HG02623 (cell line): ENCODE measurements around the gene SNX33.
"Not testable (repeated sequence)": the region's sequence is repeated elsewhere in the genome, so short reads cannot be mapped to it uniquely, and the experiment has no call there.

ENCODE experiments used
- ATAC-seq: cut with Tn5 transposase; IDR thresholded peaks from one replicate; pipeline ENCODE4 v1.9.1; 2021; ENCODE audit warnings: moderate library complexity; ENCODE audit not compliant: unreplicated experiment

The SNX33 gene

DNA sequence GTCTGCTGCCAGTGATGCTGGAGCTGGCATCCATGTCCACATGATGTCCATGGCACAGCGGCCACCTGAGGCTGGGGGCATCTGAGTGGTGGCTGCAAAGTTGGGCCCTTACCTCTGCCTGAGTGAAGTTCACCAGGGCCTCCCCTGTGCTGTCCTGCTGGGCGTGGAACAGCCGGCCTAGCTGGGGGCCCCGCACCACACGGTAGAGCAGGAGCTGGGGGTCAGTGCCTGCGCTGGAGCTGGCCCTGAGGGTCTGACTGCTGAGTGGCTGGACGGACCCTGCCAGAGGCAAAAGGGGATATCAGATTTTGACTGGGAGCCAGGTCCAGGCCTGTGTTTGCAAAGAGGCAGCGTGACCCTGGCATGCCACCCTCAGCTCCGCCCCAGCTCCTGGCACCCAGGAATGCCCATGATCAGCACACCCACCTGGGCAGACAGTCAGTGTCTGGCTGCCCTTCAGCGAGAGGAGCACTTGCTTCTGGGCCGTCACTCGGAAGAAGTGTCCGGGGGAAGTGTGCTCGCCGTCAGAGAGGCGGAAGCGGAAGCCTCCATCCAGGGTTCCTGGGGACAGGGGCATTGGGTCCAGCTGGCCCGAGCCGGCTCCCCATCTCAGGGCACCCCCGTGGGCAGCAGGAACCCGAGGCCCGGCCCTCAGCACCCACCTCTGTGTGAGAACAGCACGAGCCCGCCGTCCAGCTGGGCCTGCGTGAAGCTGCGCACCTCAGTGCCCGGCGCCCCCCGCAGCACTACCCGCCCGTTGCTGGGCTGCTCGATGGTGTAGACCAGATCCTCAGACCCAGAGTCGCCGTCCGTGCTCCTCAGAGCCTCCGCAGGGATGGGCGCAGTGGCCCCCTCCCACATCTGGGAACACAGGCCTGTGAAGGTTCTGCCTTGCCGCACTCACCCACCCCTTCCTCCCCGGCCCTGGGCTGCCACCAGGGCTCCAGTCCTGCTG lies 34.7 kb downstream of the SNX33 start:
- ATAC-seq: no peak

DNA sequence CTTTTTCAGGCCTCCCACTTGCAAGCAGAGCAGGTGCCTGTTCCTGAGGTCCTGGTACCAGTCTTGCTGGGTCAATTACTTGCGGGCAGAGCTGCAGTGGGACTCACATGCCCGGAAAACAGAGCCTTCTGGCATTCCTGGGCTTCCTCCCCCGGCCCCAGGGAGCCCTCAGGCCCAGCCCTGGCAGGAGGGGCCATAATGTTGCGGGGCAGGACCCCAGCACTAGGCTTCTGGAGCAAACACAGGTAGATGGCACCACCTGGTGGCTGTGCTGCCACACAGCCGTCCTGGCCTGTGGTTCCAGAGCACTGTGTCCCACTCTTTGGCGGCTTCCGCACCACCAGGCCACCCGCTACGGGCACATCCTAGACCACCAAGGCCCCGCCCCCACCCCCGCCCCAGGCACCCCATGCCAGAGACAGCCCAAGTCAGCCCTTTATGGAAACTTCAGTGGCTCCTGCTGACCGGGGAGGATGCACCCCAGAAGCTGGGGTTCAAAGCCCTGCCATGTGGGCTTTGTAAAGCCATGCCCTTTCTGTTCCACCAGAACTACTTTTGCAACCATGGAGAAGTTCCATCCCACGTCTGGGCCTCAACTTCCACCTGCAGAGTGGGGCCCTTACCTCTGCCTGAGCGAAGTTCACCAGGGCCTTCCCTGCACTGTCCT lies 36.1 kb downstream of the SNX33 start:
- ATAC-seq: not testable (repeated sequence)

DNA sequence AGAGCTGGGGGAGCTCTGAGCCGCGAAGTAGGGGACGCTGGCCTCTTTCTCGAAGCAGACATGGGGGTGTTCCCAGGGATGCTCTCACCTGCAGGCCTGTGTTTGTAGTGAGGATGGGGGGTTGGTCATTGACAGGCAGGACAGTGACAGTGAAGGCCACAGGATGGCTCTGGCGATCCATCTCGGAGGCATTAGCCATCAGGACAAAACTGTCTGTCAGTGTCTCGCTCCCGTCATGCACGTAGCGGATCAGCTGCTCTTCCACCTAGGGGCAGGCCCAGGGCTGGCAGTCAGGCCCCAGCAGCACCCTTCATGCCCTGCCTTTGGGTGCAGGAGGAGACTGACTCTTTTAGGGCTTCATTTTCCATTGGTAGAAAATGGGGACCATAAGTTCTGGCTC lies 36.9 kb downstream of the SNX33 start:
- ATAC-seq: no peak

DNA sequence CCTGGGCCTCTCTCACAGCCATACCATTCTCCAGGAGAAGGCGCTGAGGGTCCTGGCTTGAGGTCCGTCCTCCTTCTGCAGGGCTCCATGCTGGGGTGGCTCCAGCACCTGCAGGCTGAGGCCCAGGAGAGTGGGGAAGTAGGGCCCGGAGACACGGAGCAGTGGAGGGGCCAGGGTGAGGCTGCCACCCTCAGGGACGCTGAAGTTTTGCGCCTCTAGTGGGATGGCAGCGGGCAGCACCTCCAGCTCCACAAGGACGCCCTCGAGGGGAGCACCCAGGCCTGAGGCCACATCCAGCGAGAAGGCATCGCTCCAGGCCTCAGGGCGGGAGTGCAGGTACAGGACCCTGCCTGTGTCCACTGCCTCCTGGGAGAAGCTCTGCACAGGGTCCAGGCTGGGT lies 37.5 kb downstream of the SNX33 start:
- ATAC-seq: no peak

DNA sequence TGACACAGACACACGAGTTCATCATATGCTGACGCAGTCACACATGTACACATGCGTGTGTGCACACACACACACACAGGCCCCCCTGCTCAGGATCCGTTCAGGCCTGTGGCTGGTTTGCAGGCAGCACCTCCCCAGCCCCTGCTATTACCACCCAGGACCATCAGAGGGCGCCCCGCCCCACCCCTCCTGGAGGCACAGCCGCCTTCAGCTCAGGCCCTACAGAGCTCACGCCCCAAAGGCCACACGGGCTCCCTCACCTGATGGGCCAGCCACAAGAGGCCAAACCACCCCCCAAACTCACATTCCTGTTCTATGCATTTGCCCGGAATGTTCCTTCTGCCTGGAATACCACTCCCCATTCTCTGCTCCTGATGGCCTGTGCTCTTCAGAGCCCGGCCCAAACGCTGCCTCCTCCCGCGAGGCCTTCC lies 38.5 kb downstream of the SNX33 start:
- ATAC-seq: not testable (repeated sequence)

DNA sequence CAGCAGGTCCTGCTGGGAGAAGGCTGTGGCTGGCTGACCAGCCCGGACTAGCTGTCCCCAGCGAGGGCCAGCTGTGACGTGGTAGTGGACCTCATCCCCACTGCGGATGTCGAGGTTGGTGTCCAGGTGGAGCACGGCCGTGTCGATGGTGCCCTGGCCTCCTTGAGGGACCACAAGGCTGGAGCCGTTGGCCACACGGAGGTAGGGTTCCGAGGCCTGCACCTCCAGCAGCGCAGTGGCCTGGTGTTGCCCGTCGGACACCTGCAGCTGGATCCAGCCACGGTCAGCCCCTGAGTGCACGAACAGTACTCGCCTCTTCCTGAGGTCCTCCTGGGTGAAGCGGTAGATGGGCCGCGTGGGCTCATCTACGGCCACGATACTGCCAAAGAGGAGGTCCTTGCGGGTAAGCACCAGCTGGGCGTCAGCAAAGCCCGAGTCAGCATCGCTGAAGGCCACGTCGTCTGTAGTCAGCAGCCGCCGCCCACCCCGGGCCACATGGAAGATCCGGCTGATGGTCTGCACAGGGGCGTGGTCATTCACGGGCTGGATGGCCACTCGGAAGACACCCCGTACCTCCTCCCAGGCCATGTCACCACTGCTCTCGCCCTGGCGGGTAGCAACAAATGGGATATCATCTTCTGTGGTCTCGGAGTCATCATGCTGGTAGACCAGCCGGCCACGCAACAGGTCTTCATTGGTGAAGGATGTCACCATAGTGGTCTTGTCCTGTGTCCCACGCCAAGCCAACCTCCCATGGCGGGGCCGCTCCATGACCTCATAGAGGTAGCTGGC lies 40.0 kb downstream of the SNX33 start:
- ATAC-seq: no peak

DNA sequence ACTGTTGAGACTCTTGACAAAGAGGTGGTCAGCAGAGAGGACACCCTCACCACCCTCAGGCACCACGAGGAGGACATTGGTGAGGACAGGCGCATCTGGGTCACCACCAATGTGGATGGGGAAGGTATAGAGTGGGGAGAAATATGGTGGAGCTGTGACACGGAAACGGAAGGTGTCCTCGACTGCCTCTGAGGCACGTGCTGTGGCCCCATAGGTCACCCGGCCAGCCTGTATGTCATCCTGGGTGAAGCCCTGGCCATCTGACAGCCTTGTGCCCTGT lies 40.5 kb downstream of the SNX33 start:
- ATAC-seq: no peak

DNA sequence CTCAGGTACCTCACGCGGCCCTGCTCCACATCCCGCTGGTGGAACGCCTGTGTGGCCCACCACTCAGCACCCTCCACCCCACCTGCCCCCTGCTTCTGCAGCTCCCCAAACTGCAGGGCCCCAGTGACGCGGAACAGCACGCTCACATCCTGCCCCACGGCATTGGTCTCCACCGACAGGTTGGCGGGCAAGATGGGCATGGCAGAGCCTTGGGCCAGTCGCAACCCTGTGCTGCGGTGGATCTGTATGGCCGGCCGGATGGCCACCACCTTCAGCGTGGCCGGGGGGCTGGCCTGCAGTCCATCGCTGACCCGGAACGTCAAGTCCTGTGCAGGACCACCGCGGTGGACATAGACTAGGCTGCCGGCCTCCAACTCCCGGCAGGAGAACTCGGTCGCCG lies 41.1 kb downstream of the SNX33 start:
- no peak for ATAC-seq

DNA sequence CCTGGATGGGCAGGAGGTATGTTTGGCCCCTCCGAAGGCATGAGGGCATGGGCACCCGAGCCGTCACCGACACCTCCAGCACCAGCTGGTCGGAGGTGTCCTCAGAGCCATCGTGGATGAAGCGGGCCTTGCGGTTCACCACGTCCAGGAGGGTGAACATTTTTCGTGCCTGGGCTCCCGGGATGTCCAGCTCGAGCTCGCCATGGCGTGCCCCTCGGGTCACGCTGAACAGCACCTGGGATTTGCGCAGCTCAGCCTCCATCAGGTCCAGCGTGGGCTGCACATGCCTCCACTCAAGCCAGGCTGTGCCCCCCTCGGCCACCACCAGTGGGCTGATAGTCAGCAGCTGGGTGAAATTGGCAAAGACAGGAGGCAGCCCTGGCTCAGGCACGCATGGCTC lies 41.7 kb downstream of the SNX33 start:
- ATAC-seq: not testable (repeated sequence)

DNA sequence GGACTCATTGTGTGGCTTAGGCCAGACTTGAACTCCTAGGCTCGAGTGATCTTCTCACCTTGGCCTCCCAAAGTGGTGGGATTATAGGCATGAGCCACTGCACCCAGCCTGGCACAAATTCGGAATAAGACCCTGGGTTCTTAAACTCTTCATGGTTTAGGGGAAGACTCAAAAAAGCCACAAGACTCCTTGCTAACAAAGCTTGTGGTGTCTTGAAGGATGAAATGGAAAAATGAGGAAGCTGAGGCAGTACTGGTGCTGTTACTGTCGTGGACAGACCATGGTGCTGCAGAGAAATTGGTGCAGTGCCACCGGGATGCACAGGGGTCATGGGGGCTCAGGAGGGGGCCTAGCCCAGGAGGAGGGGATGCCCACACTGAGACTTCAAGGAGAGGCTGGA lies 44.6 kb downstream of the SNX33 start:
- not testable (repeated sequence) for ATAC-seq

DNA sequence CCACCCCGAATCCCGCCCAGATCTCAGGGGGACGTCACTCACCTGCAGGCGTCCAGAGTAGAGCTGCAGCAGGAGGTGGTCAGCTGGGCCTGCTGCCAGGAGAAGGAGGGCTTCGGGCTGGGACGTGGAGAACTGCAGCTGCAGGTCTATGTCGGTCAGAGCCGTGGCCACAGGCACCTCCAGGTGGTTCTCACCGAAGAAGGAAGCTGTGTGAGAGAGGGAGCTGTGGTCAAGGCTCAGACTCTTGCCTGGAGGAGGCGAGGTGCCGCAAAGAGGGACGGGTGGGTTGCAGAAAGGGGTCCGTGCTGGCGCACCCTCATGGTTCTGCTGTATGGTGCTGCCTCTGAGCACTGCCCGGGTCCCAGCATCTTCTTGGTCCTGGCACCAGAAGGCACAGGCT lies 45.3 kb downstream of the SNX33 start:
- ATAC-seq: not testable (repeated sequence)

DNA sequence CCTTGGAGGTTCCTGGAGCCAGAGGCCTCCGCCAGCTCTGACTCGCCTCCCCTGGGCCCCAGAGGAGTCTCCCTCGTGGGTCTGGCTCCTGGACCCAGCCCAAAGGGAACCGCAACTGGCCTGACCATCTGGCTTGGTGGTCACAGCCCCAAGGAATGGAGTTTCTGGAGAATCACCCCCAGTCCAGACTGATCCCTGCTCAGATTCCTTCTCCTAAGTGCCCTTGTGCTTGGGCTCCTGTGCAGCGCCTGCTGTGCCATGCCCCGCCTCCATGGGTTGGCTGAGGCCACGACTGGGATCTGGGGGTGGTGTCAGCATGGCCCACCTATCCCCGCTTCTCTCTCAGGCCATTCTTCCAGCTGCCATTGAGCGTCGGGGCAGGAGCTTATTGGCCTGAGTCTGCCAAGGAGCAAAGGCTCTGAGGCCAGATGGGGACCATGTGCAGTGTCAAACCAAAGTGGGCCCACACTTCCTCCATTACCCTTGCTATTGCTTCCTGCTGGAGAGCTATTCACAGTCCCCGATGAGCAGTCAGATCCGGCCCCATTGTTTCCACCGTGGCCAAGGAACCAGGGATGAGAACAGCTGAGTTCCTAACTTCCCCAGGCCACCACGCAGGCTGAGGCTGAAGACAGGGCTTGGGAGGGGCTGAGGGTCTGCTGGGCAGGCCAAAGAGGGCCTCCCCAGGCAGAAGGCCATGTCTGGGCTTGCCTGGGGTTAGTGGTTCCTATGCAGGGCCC lies 46.0 kb downstream of the SNX33 start:
- no peak for ATAC-seq

DNA sequence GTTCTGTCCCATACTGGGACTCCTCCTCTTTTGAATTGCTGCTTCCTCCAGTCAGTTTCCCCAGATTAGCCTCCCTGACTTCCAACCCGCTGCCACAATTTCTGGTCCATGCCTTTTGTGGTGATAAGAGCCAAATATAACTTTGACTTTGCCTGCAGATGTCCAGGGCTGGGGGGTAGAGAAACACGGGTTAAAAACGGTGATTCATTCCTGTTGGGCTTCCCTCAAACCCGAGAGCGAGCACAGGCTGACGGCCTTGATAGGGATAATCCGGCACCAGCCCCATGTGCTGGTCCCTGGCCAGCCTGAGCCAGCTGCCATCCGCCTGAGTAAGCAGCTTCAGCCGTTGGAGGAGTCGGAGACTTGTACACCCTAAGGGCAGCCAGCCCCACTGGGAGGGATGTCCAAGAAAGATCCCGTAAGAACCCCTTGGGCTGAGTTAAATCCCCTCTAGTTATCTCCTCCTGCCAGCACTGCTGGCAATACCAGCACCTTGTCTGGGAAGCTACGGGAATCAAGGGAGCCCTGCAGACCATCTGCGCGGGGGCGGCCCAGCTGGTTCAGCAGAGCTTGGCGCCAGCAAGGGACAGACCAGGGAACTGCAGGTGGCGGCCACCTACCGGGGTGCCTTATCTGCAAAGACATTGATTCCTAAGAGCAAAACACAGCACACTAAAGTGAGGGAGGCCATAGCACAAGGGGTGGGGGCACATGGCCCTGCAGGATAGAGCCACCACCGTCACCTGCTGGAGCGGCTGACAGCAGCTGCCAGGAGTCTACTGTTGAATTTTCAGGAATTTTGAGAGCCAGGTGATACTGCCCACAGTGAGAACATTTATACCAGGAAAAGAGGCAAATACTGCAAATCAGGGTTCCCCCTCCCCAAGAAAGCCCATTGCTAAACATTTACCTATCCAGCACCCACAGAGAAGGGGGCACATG lies 46.8 kb downstream of the SNX33 start:
- no peak for ATAC-seq

DNA sequence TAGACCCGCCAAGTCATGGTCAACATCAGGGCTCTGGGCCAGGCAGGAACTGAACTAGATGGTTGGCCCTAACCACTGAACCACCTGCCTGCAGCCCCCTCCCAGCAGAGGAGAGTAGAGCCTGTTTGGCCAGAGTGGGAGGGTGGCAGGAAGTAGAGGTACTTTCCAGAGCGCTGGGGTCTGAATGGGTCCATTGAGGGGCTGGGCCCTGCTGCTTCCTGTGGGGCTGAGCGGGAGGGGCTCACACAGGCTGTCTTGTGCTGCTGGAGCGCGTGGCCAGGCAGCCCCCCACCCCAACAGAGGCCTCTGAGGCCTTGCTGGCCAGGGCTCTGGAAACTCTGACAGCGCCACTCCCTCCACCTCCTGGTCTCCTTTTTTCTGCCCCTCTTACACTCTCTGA lies 47.5 kb downstream of the SNX33 start:
- ATAC-seq: no peak

DNA sequence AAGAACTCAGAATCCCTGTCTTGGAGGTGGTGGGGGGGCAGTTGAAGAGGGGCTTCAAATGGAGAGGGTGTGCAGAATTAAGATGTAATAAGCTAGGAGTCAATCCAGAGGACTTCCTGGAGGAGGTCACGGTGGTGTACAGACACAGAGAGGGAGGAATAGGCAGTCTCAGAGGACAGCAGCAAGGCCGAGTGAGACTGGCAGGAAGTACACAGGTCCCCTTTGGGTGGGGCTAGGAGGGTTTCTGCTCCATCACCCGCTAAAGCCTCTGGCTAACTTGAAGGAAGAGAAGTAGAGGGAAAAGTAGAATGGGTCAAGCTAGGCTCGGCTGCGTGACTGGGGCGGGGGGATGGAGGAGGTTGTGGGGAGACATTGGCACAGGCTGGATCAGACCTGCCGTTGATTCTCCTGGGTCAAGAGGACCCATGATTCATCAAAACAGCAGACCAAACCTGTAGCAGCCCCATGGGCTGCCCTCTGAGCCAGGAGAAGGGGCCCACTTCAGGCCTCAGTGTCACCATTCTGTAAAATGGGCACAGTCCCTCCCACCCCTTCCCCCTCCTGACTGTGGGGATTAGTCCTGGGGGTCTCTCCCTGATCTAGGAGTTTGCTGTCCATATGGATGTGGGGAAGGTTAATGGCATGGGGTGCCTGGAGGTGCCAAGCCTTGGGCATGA lies 48.1 kb downstream of the SNX33 start:
- no peak for ATAC-seq

DNA sequence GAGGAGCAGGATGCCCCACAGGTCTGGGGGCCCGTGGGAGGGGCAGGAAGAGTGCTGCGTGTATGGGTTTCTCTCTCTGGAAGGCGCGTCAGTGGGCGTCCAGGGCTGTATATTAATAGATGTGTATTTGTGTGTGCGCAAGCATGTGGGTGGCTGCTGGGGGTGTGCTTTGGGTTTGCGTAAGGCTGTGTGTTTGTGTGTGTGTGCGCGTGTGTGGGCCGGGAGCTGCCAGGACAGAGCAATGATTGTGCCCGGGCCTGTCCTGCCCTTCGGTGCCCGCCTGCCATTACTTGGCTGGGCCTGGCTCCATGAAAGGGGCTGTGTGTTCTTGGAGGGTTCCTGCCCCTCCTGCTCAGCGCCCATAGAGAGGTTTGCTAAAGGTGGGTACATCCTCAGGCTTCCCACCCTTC lies 48.6 kb downstream of the SNX33 start:
- no peak for ATAC-seq

DNA sequence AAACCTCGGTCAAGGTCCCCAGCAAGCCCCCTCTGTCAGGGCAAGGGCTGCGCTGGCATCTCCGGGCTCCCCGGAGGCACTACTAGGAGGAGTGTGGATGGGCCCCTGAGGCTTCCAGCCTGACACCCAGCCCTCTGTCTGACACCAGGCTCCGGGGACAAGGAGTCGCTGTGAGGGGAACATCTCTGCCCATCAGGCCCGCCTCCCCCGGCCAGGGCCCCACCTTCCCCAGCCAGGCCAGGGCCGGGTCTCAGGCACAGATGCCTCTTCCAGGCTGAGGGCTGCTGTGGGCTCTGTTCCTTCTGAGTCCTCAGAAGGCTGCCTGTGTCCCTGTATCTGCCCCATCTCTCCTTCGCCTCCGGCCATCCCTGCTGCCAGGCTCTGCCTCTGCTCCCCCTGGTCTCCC lies 49.1 kb downstream of the SNX33 start:
- no peak for ATAC-seq

DNA sequence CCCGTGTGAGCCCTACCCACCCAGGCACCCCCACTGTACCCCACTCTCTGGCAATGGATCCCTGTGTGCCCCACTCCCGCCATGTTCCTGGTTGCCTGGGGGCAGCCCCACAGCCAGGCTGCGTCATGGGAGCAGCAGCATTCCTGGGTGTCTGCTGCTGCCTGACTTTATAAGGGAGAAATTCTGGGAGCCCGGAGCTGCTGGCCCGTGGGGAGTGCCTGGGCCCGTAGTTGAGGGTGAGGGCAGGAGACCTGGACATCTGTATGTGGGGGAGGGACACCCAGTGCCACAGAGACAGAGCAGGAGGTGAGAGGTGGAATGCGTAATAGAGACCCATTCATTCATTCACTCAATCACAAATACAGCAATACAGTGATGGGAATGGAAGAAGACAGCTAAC lies 49.8 kb downstream of the SNX33 start:
- no peak for ATAC-seq
